GM13976 (cell line): ENCODE results near the gene FGF3.

Source experiments
- DNase-seq: peaks from one replicate; pipeline ENCODE4 v3.0.0; 2012; ENCODE audit warnings: low spot score
- CTCF ChIP-seq: IDR thresholded peaks from 2 replicates; pipeline ENCODE4 v1.5.1; 2012; ENCODE audit warnings: borderline replicate concordance, mild to moderate bottlenecking; ENCODE audit not compliant: insufficient read depth; ENCODE audit errors: extremely low read depth, missing control alignments, control extremely low read depth
- in situ Hi-C: fragments of 300-500 bp; cut with MboI; formaldehyde crosslinking; loops from one replicate; pipeline ENCODE4 v1.12.0; 2022; ENCODE audit warnings: low sequenced_read_pairs, mixed read lengths, inconsistent platforms; ENCODE audit not compliant: unreplicated experiment

The FGF3 gene

GRCh38 chr11:69825037-69825834, 6.0 kb upstream of the FGF3 start:
- in situ Hi-C loops = no loop called here
- TF ChIP-seq CTCF = no peak
- no peak for DNase-seq

- no peak for DNase-seq
- no peak for TF ChIP-seq CTCF
- in situ Hi-C loops = no loop called here
Observed at GRCh38 chr11:69823641-69824265, 4.5 kb upstream of the FGF3 start.

GRCh38 chr11:69822676-69823494, 3.7 kb upstream of the FGF3 start:
- DNase-seq = no peak
- TF ChIP-seq CTCF = no peak
- in situ Hi-C loops = no loop called here

- DNase-seq = no peak
- no peak for TF ChIP-seq CTCF
- in situ Hi-C loops = no loop called here
Observed at GRCh38 chr11:69821511-69822040, 2.4 kb upstream of the FGF3 start.

GRCh38 chr11:69820441-69820840, 1.2 kb upstream of the FGF3 start:
- in situ Hi-C loops = no loop called here
- no peak for DNase-seq
- no peak for TF ChIP-seq CTCF

- in situ Hi-C loops = no loop called here
- no peak for DNase-seq
- no peak for TF ChIP-seq CTCF
Observed at GRCh38 chr11:69819541-69820070, 390 bp upstream of the FGF3 start.
